ENCODE data around the gene FBXO41.

- TF ChIP-seq EZH2 (IDR thresholded peaks at IDR 0.05; ENCODE audit: insufficient read depth, poor library complexity, severe bottlenecking): no peak
- no peak for TF ChIP-seq EZH2phosphoT487 (IDR thresholded peaks at IDR 0.05; ENCODE audit: insufficient read depth, low read depth)
These were observed 27.7 kb downstream of the FBXO41 start for GRCh38 chr2:73256618-73256922.
